NCI-H446 (cell line): Measurements from ENCODE around the gene APBB2.
"Not testable (repeated sequence)": the region's sequence is repeated elsewhere in the genome, so short reads cannot be mapped to it uniquely, and the experiment has no call there.

ENCODE experiments used
- DNase-seq, 2 experiments: peaks; one replicate each; lab custom pipeline; 2025; lab: John Stamatoyannopoulos, UW

Gene APBB2

GRCh38 chr4:41014158-41014557 is 200.2 kb downstream of the APBB2 start:
- DNase-seq, result no peak

DNA sequence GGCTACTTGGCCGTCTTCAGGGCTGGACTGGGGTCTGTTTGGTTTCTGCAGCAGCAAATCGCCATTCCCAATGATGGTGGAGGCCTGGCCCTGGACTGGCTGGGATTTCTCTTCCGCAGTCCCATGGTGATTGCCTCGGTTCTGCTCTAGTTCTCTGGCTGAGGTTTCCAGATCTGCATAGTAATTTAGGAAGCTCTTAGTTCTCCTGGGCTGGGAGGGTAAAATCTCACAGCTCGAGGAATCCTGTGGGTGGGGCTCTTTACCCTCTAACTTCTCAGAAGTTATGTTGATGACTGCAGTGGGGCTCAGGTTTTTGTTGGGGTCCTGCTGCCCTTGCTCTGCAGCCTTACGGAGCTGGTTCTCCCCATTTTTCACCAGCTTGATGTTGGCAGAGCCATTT is 200.6 kb downstream of the APBB2 start:
- no peak for DNase-seq

GRCh38 chr4:41012911-41013310 is 201.4 kb downstream of the APBB2 start:
- DNase-seq, result no peak

DNA sequence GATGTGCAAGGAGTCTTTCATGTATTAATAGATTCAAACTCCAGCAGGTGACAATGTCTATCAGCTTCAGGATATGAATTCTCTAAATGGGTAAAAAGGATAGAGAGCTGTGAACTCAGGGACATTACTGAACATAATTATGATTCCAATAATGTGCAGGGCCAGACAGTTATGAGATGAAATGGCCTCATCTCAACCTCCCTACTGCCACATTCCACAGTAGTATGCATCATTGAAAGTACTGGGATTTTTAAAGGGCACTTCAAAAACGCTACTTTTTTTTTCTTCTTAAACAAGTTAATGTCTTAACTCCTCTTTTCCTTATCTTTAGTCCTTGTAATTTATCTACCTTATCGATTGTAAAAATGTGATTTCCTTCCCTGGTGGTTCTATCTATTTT is 202.0 kb downstream of the APBB2 start:
- DNase-seq, result no peak

DNA sequence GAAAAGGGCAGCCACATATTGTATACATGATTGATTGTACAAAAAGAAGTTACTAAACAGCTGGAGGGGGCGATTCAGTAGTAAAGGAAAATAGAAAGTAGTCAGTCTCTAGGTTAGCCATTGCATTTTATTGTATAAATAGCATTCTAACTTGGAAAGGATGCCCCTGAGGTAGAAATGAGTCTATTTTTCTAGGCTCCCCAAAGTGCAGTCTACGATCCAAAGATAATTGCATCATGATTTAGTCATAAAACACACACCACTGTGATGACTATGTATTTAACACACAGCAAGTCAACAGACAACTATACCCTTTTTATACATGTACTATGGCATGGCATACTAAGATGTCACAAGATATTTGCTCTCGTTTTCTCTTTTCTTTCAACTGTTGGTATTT is 204.9 kb downstream of the APBB2 start:
- no peak for DNase-seq

DNA sequence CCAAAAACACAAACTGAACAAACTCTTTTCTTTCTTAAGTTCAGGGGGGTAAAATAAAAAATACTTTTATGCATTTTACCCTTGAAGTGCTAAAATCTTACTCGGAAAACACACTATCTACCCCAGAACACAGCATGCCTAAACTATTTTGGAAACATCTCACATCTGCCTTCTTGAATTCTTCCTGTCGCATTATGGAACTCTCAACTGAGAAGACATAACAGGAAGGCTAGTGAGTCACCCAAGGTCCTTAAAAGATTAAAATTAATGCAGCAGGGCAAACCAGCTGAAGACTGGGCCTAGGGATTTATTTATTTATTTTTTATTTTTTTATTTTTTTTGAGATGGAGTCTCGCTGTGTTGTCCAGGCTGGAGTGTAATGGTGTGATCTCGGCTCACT is 208.2 kb downstream of the APBB2 start:
- no peak for DNase-seq

DNA sequence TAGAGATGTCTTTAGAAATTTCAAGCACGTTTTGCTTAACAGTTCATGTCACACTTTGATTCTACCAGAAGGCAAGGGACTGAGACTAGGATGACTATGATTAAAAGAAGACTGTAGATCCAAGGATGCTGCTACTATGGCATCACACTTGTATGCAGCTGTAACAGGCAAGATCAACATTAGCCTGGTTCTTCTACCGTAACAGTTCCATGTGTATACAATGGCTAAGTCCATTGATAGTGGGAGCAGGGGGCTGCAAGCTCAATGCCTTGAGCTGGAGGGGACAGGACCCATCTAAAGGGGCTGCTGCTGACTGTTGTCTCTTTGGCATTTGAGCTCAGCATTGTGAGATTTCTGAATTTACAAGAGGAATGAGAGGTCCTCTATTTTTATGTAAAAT is 212.0 kb downstream of the APBB2 start:
- no peak for DNase-seq

- no peak for DNase-seq
Observed at GRCh38 chr4:41000356-41000755, 214.0 kb downstream of the APBB2 start.

DNA sequence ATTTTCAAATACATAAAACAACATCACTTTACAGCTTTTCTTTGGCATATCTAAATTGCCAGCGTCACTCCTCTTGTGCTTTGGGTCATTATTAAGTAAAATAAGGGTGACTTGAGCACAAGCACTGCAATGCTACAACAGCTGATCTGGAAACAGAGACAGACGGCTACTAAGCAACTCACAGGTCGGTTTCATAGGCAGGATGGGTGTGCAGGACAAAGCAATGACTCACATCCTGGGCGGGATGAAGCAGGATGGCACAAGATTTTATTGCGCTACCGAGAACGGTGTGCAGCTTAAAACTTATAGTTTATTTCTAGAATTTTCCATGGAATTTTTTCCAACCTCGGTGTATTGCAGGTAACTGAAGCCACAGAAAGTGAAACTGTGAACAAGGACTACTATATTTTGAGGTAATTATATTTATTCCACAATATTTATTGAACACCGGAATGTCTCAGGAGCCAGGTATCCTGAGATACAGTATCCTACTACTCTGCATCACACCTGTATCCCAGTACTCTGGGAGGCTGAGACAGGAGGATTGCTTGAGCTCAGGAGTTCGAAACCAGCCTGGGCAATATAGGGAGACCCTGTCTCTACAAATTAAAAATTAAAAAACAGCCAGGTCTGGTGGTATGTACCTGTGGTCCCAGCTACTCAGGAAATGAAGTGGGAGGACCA is 215.5 kb downstream of the APBB2 start:
- DNase-seq, result no peak

GRCh38 chr4:40995850-40996249 is 218.5 kb downstream of the APBB2 start:
- DNase-seq, result no peak

- DNase-seq, result not testable (repeated sequence)
Observed at GRCh38 chr4:40994321-40994720, 220.0 kb downstream of the APBB2 start.

DNA sequence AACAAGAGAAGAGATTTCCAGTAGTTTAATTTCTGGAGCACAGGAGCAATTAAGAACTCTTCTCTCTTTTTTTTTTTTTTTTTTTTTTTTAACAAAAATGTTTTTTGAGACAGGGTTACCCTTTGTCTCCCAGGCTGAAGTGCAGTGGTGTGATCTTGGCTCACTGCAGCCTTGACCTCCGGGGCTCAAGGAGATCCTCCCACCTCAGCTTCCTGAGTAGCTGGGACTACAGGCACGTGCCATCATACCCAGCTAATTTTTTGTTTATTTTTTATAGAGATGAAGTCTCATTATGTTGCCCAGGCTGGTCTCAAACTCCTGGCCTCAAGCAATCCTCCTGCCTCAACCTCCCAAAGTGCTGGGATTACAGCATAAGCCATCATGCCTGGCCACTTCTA is 221.0 kb downstream of the APBB2 start:
- DNase-seq, result not testable (repeated sequence)

GRCh38 chr4:40992472-40993295 is 221.7 kb downstream of the APBB2 start:
- no peak for DNase-seq

DNA sequence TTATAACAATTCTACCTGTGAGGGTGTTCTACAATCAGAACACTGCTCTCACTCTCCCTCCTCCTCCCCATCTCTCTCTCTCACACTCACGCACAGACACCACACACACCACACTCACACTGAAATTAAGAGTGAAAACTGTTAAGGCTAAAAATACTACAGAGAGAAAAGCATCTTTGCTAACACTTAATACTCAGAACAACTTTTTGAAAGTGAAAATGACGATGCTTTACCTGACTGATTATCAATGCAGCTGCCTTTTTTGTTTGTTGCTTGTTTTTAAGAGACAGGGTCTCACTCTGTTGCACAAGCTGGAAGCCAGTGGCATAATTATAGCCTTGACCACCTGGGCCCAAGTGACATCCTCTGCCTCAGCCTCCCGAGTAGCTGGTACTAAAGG is 222.4 kb downstream of the APBB2 start:
- DNase-seq, result no peak

DNA sequence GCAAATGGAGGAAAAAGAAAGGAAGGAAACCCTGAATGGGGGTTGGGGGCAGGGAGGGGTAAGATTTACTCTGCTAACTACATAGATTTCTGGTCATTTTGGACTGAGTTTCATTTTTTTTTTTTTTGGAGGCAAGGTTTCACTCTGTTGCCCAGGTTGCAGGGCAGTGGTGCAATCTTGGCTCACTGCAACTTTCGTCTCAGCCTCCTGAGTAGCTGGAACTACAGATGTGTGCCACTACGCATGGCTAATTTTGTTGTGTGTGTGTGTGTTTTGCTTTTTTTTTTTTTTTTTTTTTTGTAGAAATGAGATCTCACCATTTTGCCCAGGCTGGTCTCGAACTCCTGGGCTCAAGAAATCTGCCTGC is 223.5 kb downstream of the APBB2 start:
- no peak for DNase-seq

DNA sequence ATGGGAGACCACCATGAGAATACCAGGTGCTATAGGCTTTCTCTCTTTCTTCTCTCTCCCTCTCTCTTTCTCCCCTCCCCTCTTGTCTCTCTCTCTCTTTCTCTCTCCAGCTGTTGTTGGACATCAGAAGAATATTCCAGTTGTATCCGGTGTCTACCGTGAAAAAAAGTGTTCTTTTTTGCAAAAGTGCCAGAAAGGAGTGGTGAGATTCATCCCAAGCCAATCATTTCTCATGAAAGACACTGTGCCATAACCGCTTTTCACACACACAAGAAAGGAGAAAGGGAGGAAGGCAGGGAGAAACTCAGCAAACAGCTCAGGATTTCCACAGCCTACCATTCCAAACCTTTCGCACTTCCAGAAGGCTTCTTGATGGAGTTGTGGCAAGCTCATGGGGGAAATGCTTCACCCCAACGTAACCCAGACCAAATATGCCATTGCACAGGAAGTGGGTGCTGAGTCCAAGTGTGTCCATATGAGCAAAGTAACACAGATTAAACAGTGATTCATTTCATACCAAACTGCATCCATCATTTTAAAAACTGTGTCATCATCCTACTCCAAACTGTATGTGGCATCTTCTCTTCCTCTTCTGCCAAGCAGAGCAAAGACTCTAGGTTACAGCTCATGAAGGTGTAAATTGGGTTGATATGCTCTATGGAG is 224.0 kb downstream of the APBB2 start:
- DNase-seq, result no peak

DNA sequence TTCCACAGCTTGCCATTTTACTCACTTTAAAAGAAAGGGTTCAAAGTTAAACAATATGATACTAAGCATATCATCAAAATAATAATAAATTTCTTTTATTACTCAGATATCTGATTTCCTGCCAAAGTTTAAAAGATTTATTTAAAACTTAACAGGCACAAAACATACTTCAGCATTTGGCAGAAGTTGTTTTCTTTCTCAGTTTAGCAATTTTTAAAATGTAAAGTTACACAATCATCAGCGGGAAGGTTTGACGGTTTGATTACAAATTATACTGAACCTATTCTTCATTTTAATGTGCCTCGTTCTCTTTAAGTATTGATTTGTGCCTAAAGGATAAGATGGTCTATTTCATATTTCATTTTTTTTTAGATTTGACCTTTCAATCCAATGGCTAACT is 227.2 kb downstream of the APBB2 start:
- DNase-seq, result no peak

DNA sequence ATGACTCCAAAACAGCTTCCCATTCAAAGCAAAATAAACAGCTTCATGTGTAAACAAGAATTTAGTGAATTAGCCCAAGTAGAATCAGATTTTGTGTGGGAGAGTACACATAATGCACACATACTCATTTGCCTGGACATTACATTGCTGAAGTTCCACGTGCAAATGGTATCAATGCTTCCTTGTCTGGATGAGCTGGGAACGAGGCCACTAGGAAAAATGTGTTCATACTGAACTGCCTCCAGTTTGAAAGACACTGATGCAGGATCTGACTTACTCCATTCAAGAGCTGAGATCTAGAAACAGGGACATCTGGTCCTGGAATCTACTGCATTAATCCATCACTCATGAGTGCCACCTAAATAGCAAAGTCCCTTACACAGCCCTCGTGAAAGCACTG is 228.0 kb downstream of the APBB2 start:
- no peak for DNase-seq

DNA sequence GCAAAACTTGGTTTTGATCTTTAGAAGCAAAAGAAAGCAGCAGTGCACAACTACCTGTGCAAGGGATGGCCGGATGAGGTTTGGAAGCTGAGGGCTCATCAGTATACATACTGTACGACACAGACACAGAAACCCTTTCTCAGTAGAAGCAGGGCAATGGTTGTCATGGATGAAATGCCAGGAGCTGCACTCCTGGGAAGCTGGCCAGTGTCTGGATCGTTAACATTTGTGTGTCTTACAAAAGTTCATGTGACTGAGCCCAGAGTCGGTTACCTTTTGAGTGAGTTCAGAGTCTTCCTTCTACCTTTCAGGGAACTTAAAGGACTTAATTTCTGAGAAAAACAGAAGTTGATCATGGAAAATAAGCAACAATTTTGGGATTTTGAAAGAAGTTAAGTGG is 230.3 kb downstream of the APBB2 start:
- DNase-seq, result no peak

DNA sequence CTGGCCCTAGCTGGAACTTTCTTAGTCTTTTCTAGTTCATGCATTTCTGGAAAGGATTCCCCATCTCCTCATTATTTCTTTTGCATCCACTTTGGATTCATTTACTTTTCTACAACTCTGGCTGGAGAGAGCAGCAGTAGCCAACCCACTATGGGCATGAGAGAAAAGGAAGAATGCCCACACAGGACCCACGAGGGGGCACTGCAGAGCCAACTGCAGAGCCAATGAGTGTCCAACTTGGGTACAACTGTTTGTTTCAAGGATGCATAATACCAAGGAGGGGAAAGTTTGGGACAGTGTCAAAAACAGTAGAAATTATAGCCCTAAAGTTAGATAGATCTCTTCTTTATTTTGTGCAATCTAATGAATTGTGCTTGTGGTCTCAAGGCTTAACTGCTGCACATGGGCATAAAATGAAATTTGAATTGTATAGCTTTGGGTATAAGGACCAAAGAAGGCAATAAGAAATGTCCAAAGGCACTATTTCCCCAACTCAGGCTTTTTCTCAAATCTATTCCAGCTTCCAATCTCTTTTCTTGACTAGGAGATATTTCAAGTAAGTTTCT is 233.9 kb downstream of the APBB2 start:
- no peak for DNase-seq

- DNase-seq, result no peak
Observed at GRCh38 chr4:40978548-40978947, 235.8 kb downstream of the APBB2 start.

DNA sequence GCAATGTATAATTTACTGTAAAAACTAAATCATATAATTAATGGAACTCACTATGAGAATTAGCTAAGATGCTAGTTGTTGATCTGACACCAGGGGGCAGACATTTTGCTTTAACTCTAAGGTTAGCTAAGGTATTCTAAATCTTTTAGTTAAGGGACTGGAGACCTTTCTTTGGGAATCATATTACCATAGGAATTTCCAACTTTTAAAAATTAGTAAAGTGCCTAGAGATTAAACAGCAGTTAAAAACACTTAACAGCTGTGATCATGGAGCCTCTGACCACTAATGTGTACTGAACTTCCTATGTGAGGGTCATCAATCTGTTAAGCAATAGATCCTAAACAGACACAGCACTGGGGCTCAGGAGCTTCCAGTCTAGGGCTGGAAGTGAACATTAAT is 238.0 kb downstream of the APBB2 start:
- peak in 1 of 2 experiments; percentile 22 for DNase-seq

- no peak for DNase-seq
Observed at GRCh38 chr4:40972722-40973121, 241.6 kb downstream of the APBB2 start.
